ENCODE measurements around the gene LRIT3.
"Not testable (repeated sequence)": the region's sequence is repeated elsewhere in the genome, so short reads cannot be mapped to it uniquely, and the experiment has no call there.

LRIT3 gene

GRCh38 chr4:109848501-109848900 is 594 bp downstream of the LRIT3 start:
- DNase-seq (ENCODE audit: low read depth): no peak

- no peak for DNase-seq (ENCODE audit: low read depth)
Observed at GRCh38 chr4:109850601-109851000, 2.7 kb downstream of the LRIT3 start.

- DNase-seq (ENCODE audit: low read depth): not testable (repeated sequence)
Observed at GRCh38 chr4:109859426-109860300, 11.8 kb downstream of the LRIT3 start.

- DNase-seq (ENCODE audit: low read depth): no peak
Observed at GRCh38 chr4:109861271-109861670, 13.4 kb downstream of the LRIT3 start.

GRCh38 chr4:109861916-109862511 is 14.1 kb downstream of the LRIT3 start:
- DNase-seq (ENCODE audit: low read depth): no peak

- no peak for DNase-seq (ENCODE audit: low read depth)
Observed at GRCh38 chr4:109864134-109864533, 16.2 kb downstream of the LRIT3 start.

- DNase-seq (ENCODE audit: low read depth): no peak
Observed at GRCh38 chr4:109870061-109870460, 22.2 kb downstream of the LRIT3 start.

- no peak for DNase-seq (ENCODE audit: low read depth)
Observed at GRCh38 chr4:109872065-109872464, 24.2 kb downstream of the LRIT3 start.

GRCh38 chr4:109872950-109873656 is 25.2 kb downstream of the LRIT3 start:
- no peak for DNase-seq (ENCODE audit: low read depth)

GRCh38 chr4:109873791-109874514 is 26.0 kb downstream of the LRIT3 start:
- DNase-seq (ENCODE audit: low read depth): no peak

- no peak for DNase-seq (ENCODE audit: low read depth)
Observed at GRCh38 chr4:109875106-109875505, 27.2 kb downstream of the LRIT3 start.

- not testable (repeated sequence) for DNase-seq (ENCODE audit: low read depth)
Observed at GRCh38 chr4:109875553-109875952, 27.6 kb downstream of the LRIT3 start.

- DNase-seq (ENCODE audit: low read depth): no peak
Observed at GRCh38 chr4:109876634-109877265, 28.8 kb downstream of the LRIT3 start.

- DNase-seq (ENCODE audit: low read depth): no peak
Observed at GRCh38 chr4:109877400-109877799, 29.5 kb downstream of the LRIT3 start.

- no peak for DNase-seq (ENCODE audit: low read depth)
Observed at GRCh38 chr4:109878355-109878754, 30.4 kb downstream of the LRIT3 start.

GRCh38 chr4:109879081-109879480 is 31.2 kb downstream of the LRIT3 start:
- no peak for DNase-seq (ENCODE audit: low read depth)

GRCh38 chr4:109879636-109880314 is 31.9 kb downstream of the LRIT3 start:
- DNase-seq (ENCODE audit: low read depth): no peak

GRCh38 chr4:109886303-109886702 is 38.4 kb downstream of the LRIT3 start:
- DNase-seq (ENCODE audit: low read depth): no peak

GRCh38 chr4:109887071-109887470 is 39.2 kb downstream of the LRIT3 start:
- DNase-seq (ENCODE audit: low read depth): no peak

- no peak for DNase-seq (ENCODE audit: low read depth)
Observed at GRCh38 chr4:109890076-109890475, 42.2 kb downstream of the LRIT3 start.
